Embryonic facial prominence (tissue), 1 donor: ENCODE results near the gene S100A5.
A peak's percentile ranks its signal among the peaks of the same experiment; 100 is the strongest.
"Not testable (repeated sequence)": the region's sequence is repeated elsewhere in the genome, so short reads cannot be mapped to it uniquely, and the experiment has no call there.

Experiments
- DNase-seq: peaks from one replicate; pipeline ENCODE4 v3.0.0-alpha.2; 2016; ENCODE audit errors: extremely low spot score

Gene S100A5

DNA sequence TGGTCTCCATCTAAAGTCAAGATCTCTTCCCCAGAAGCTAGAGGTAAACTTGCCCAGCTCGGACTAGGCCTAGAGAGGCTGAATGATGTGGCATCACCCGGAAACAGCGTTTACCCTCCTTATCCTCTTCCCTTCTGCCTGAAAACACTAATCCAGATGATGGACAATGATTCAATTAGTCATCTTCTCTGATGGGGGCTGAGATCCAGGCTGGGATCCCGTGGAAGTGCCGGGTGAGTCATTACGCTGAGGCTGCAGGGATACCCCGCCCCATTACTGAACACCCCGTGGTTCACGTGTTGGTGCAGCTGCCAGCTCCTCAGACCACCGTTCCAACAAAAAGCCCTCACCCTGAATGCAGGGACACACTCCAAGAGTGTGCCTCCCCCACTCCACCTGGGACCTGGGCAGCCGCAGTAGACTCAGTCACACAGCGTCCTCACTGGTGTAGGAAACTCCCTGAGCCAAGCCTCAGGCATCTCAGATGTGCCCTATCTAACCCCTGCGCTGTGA is 7.0 kb downstream of the S100A5 start:
- DNase-seq, result no peak

DNA sequence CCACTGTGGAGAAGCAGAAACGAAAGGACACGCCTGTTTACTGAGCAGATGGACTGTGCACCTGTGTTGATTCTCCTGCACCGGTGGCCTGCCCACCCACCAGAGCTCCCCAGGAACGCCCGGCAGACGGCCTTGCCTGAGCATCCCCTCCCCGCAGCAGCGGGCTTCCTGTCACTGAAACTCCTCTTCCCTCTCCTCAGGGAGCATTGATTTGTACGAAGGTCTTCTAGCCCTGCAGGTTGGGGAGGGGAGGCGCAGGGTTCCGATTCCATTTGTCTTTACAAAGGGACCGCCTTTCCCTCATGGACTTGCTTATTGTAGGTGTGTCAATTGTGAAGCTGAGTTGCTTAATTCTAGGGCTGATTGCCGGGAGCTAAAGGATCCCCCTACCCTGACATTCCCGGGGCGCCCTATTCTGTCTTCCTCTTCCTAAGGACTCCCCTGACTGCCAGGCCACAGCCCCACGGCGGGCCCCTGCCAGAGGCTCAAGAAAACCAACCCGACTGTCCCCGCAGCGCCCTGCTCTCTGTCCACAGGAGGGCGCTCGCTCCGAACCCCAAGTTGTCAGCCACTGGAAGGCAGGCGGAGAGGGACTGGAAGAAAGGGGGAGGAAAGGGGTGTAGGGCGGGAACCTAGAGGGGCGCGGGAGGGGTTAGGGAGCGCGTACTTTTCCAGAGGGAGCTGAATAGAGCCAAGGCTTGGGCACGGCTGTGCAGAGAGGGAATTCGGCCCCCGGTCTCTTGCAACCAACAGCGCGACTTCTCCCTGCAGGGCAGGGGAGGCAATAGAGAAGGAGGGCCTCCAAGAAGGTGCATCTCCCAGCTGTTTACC is 7.8 kb downstream of the S100A5 start:
- peak; percentile 78 for DNase-seq

DNA sequence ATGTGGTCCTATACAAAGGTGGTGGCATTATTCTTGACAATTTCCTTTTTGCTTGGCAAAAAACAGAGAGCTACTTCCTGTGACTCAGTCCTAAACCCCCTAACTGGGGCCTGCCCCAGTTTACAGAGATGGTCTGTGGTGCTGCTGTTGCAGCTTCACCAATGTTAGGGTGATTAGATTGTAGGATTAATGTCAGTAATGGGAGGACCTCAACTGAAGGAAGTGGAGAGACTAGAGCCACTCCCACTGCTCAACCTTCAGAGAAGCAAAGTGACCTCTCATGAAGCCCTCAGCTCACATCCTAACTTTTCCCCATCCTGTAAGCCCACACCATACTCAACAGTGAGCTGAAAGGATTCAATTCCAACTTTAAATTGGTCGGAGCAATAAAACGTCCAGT is 8.6 kb downstream of the S100A5 start:
- DNase-seq, result no peak

DNA sequence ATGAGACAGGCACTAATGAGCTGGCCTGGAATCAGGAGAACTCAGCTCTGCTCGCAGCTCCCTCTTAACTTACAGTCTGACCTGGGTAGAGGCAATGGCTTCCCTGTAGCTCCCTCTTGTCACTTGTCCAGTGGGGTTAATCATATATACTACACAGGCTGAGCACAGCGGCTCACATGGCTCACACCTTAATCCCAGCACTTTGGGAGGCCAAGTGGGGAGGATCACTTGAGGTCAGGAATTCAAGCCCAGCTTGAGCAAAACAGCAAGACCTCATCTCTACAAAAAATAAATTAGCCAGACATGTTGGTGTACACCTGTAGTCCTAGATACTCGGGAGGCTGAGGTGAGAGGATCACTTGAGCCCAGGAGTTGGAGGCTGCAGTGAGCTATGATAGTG is 9.1 kb downstream of the S100A5 start:
- no peak for DNase-seq

DNA sequence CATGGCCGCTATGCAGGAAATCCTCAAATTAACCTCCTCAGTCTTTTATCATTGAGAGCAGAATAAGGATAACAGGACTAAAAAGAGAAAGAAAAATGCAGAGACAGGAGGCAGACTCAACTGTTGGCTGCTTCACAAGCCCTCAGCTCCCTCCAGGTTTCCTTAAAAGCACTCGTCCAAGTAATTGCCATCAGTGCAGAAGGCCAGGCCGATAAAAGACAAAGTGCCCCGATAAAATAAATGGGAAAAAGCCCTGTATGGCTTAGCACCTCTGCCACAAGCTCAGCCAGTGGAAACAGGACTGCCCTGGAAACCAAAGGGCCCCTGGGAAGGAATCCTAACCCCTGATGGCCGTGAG is 13.1 kb downstream of the S100A5 start:
- no peak for DNase-seq

DNA sequence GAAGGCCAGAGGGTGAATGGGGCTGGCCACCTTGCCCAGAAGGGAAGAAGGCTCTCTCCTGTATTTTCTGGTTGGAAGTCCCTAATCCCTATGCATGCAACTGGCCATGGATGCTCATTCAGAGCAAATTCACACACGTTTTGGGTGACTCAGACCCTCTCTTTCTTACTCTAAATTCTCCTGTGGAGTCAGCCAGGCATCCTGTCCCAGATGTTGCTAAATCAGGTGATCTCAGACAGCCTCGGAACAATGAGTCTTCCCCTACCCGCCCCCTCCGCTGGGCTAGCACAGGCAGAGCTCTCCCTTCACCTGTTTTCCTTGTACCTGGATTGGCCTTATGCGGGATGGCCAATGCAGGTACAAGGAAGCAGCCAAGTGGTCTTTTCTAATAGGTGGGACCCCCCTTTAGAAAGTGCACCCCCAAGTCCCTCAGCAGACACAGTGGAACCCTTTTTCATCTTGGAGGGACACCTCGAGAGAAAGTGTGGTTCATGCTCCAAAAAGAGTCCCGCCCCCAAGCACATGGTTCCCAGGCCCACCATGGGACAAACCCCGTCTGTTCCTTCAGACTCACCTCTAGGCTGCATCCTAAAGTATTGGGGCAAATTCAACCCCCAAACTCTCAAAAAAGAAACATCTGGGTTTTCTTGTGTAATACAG is 13.6 kb downstream of the S100A5 start:
- DNase-seq, result no peak

DNA sequence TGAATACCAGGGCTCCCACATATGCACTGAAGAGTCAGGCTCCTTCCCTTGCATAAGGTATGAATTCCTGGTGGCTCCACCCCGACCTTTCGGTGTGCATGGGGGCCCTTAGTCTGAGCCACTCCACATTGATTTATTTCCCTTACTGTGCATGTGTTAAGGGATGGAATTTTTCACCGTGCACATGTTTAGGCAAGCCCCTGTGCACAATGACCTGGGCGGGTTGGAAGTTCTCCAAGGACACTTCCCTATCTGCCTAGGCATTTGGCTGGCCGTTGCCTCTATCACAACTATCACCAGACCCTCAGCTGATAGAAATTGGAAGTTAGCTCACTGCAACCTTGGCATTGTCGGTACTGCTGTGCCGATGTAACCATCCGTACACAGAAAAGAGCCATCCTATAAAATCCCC is 14.6 kb downstream of the S100A5 start:
- DNase-seq, result no peak

GRCh38 chr1:153525088-153525728 is 15.5 kb downstream of the S100A5 start:
- DNase-seq, result no peak

DNA sequence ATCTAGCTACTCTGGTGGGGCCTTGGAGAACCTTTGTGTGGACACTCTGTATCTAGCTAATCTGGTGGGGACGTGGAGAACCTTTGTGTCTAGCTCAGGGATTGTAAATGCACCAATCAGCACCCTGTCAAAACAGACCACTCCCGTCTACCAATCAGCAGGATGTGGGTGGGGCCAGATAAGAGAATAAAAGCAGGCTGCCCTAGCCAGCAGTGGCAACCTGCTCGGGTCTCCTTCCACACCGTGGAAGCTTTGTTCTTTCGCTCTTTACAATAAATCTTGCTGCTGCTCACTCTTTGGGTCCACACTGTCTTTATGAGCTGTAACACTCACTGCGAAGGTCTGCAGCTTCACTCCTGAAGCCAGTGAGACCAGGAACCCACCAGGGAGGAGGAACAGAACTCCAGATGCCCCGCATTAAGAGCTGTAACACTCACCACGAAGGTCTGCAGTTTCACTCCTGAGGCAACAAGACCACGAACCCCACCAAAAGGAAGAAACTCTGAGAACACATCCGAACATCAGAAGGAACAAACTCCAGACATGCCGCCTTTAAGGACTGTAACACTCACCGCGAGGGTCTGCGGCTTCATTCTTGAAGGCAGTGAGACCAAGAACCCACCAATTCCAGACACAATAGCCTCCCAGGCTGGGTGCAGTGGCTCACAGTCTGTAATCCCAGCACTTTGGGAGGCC is 18.2 kb downstream of the S100A5 start:
- not testable (repeated sequence) for DNase-seq

DNA sequence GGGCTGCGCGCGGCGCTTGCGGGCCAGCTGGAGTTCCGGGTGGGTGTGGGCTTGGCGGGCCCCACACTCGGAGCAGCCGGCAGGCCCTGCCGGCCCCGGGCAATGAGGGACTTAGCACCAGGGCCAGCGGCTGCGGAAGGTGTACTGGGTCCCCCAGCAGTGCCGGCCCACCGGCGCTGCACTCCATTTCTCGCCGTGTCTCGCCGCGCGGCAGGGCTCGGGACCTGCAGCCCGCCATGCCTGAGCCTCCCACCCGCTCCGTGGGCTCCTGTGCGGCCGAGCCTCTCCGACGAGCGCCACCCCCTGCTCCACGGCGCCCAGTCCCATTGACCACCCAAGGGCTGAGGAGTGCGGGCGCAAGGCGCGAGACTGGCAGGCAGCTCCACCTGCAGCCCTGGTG is 18.9 kb downstream of the S100A5 start:
- not testable (repeated sequence) for DNase-seq

DNA sequence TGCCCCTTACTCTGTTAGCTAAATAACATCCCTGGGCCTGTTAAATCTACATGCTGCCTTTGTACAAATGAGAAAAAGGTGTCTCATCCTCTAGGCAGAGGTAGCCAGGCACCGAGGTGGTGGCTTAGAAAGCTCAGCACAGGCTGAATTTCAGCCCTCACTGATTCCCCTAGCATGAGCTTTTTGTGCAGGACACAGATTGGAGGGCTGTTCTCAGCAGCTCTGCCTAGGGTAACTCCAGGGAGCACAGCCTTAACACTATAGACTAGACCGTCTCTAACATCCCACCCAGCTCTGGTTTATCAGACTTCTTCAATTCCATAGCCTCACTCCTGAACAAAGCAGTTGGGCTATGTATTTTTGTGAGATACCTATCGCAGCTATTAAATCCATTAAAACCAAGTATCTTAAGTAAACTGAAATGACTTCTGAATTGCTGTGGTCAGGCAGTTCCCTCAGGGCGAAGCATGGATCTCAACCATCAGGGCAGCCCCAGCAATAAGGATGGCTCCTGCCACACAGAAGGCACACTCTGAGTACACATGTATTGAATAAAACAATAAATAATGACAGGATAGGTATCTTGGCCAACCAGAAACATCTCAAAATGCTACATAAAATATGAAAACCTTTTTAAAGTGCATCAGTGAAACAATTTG is 19.8 kb downstream of the S100A5 start:
- no peak for DNase-seq

- not testable (repeated sequence) for DNase-seq
Observed at GRCh38 chr1:153520137-153520691, 20.5 kb downstream of the S100A5 start.

GRCh38 chr1:153519242-153519641 is 21.5 kb downstream of the S100A5 start:
- DNase-seq, result no peak

GRCh38 chr1:153515504-153516394 is 25.0 kb downstream of the S100A5 start:
- no peak for DNase-seq

GRCh38 chr1:153513666-153514065 is 27.1 kb downstream of the S100A5 start:
- no peak for DNase-seq

DNA sequence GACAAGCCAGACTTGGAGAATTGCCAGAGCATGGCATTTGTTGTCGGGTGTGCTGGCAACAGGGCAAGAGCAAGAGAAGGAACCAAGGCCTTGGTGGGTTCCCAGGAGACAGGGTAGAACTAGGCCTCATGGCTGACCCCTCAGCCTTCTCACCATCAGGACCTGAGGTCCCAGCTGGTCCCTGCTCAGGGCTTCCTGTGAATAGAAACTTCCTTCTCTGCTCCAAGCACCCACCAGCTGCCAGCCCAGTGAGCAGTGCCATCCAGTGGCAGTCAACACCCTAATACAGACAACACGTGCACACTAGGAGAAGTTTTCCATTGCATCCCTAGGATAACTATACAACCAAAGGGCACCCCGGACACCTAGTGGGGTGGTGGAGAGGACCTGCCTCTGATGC is 27.7 kb downstream of the S100A5 start:
- no peak for DNase-seq

DNA sequence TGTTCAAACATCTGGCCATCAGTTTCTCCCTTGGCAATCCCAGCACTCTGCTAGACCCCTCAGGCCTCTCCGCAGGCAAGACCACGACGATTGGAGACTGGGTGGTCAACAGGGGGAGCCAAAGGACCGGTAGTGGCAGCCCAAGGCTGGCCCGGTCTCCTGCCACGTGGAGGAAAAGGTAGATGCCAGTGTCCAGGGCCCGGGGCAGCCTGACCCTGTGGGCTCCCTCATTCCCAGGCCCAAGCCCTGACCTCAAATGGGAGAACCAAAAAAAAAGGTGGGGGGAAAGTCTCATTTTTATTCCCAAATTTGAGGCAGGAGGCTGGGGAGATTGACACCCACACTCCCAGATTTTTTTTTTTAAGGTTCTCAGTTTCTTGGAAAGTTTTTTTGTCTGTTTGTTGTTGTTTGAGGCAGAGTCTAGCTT is 29.7 kb downstream of the S100A5 start:
- peak; percentile 48 for DNase-seq

DNA sequence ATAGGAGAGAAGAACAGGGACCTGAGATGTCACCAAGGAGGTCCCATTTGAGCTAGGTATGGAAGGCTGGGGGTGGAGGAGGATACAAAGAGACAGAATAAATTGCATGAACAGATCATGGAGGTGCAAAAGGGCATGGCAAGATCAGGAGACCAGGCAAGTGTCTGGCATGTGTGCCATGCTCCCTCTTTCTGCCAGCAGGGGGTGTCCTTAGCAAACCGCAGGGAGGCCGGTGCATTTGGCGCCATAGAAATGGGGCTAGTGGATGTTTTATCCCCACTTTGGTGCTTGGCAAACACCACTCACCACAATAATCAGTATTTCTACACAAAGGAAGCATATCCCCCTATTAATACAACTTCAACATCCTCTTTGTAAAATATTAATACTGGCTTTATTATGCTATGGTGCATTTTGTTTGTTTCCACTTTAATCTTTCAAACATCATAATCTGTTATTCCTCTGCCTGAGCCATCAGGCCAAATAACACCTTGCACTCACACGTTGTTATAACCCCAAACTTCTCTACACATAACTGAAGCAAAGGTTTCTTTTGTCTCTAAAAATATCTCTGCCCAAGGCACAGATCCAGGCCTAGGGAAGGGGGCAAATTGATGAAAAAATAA is 30.9 kb downstream of the S100A5 start:
- no peak for DNase-seq

DNA sequence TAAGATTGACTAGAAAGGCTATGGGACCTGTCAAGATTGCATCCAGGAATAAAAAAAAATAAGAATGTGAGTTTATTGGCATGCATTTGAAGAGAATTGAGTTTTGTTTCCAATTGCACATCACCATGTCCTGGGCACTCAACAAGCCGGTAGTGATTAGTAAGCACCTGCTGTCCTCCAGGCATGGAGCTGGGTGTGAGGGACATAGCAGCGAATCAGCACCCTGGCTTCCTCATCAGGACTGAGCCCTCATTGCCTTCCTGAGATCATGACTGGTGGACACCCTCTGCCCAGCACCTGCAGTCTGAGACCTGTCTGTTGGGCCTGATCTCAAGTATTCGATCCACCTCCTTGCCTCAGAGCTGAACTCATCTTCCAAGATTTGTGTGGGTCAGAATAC is 31.7 kb downstream of the S100A5 start:
- DNase-seq, result no peak
